Measurements from ENCODE around the gene NBPF3.

GRCh38 chr1:21514245-21514644 is 74.3 kb downstream of the NBPF3 start:
- TF ChIP-seq CTCF (IDR thresholded peaks at IDR 0.05), result no peak
- TF ChIP-seq EP300 (IDR thresholded peaks at IDR 0.05; ENCODE audit: low read depth), result no peak
- no peak for TF ChIP-seq POLR2A (IDR thresholded peaks at IDR 0.05)
- TF ChIP-seq POLR2AphosphoS5 (IDR thresholded peaks at IDR 0.05), result no peak
